GM10266 (cell line): ENCODE measurements around the gene BTBD8.

ENCODE experiments used
- DNase-seq: peaks from one replicate; pipeline ENCODE4 v3.0.0; 2012; ENCODE audit errors: extremely low spot score
- TF ChIP-seq, protein P1 (sequence below): IDR thresholded peaks from 2 replicates; pipeline ENCODE4 v1.5.1; 2012; ENCODE audit warnings: mild to moderate bottlenecking, low read depth; ENCODE audit not compliant: control insufficient read depth, insufficient read depth; ENCODE audit errors: missing control alignments

BTBD8 gene

GRCh38 chr1:92191726-92192125 lies 111.6 kb downstream of the BTBD8 start:
- TF ChIP-seq, protein P1, sequence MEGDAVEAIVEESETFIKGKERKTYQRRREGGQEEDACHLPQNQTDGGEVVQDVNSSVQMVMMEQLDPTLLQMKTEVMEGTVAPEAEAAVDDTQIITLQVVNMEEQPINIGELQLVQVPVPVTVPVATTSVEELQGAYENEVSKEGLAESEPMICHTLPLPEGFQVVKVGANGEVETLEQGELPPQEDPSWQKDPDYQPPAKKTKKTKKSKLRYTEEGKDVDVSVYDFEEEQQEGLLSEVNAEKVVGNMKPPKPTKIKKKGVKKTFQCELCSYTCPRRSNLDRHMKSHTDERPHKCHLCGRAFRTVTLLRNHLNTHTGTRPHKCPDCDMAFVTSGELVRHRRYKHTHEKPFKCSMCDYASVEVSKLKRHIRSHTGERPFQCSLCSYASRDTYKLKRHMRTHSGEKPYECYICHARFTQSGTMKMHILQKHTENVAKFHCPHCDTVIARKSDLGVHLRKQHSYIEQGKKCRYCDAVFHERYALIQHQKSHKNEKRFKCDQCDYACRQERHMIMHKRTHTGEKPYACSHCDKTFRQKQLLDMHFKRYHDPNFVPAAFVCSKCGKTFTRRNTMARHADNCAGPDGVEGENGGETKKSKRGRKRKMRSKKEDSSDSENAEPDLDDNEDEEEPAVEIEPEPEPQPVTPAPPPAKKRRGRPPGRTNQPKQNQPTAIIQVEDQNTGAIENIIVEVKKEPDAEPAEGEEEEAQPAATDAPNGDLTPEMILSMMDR, result no peak

DNA sequence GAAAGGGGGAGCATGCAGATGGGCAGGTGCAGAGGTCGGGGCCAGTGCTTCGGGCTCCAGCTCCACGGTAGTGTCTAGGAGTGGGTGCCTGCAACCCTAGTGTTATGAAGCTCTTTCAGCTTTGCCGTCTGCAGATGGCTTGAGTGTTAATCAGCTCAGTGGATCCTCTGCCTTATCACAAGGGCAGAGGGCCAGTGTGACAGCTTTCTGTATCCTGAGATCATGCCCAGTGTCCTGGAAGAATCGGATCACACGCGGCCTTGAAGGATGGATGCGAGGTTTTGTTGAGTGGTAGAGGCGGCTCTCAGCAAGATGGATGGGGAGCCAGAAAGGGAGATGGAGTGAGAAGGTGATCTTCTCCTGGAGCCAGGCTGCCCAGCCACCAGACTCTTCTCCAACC lies 112.1 kb downstream of the BTBD8 start:
- TF ChIP-seq, protein P1, result no peak
- no peak for DNase-seq

More at GRCh38 chr1:92191726-92192125, 111.6 kb downstream of the BTBD8 start:
- DNase-seq, result no peak

GRCh38 chr1:92194511-92194910 lies 114.4 kb downstream of the BTBD8 start:
- TF ChIP-seq, protein P1, result no peak
- no peak for DNase-seq

- no peak for DNase-seq
- TF ChIP-seq, protein P1, result no peak
Observed at GRCh38 chr1:92201973-92202372, 121.8 kb downstream of the BTBD8 start.

DNA sequence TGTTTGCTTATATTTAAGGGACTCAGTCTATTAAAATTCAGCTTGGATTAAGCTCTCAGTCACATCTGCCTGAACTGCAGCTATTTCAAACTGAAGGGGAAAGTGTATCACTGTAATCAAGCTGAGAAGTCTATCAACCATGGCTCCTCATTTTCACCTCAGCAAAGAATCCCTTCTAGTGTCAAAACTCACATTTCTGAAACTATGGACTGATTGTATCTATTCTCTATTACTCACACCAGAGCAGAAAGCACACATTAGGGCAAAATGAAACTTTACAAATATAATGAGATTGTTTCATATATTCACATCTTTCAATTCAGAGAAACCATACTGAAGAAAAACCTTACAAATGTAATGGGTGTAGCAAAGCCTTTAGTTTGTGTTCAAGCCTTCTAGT lies 123.0 kb downstream of the BTBD8 start:
- TF ChIP-seq, protein P1, result no peak
- no peak for DNase-seq

GRCh38 chr1:92210701-92211100 lies 130.6 kb downstream of the BTBD8 start:
- TF ChIP-seq, protein P1, result no peak
- DNase-seq, result no peak

DNA sequence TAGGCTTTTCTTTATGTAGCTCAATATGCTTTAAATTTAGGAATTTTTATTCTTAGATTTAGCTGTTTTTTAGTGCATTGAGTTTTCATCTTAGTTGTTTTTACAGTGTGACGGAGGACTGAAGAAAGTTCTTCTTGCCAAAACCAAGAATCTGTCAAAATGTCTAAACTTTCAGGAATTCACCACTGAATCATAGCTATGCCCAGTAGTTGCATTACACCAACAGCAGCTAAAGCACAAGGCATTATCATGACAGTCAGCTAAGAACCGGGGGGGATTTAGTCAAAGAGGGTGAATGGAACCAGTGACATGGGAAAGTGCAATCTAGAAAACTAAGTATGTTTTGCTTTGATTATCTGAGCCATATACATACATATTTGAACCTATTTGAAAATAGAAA lies 131.0 kb downstream of the BTBD8 start:
- no peak for DNase-seq
- TF ChIP-seq, protein P1, result no peak
